Natural killer cell treated with Interleukin-12 subunit alpha and Interleukin-12 subunit beta and Interleukin-15 and Interleukin-18, amount 100 ng/mL, for 72 hours (primary cell): ENCODE data around the gene PLA2G4F. TPM values are rescaled to one million over a fixed set of nuclear protein-coding genes. Genes with fewer than 3 reads are reported as not detected.
"Not testable (repeated sequence)": the region's sequence is repeated elsewhere in the genome, so short reads cannot be mapped to it uniquely, and the experiment has no call there.

Experiments used
- ATAC-seq, 2 donors: fragments of 150-1000 bp; cut with Tn5 transposase in 1 of 2; sonication (Bioruptor Pico), chemical (Tn5 transposase) in 1 of 2; 2 replicates each; pipeline ENCODE4 v1.10.0; 2021
- DNase-seq: peaks from one replicate; pipeline ENCODE4 v3.0.0; 2022; ENCODE audit warnings: low spot score
- H3K27ac Mint-ChIP-seq, 2 donors: 1 replicate in 1 of 2; 2 replicates in 1 of 2; pipeline ENCODE4 v1.8.0; 2022; ENCODE audit warnings: mixed read lengths in 2 of 2, mild to moderate bottlenecking in 1 of 2, moderate library complexity in 1 of 2
- H3K27me3 Mint-ChIP-seq, 2 donors: 1 replicate in 1 of 2; 2 replicates in 1 of 2; pipeline ENCODE4 v1.8.0; 2022; ENCODE audit warnings: mixed read lengths in 2 of 2
- H3K36me3 Mint-ChIP-seq: one replicate; pipeline ENCODE4 v1.8.0; 2022; ENCODE audit warnings: mixed read lengths
- H3K4me1 Mint-ChIP-seq, 2 donors: 1 replicate in 1 of 2; 2 replicates in 1 of 2; pipeline ENCODE4 v1.8.0; 2022; ENCODE audit warnings: low read depth in 2 of 2, mixed read lengths in 2 of 2, mild to moderate bottlenecking in 1 of 2
- H3K4me3 Mint-ChIP-seq: one replicate; pipeline ENCODE4 v1.8.0; 2022; ENCODE audit warnings: mixed read lengths
- H3K9me3 Mint-ChIP-seq: 2 replicates; pipeline ENCODE4 v1.8.0; 2022; ENCODE audit warnings: mixed read lengths
- total RNA-seq, 2 donors: library from RNA; stranded (reverse); gene quantifications; one replicate each; pipeline ENCODE4 v1.2.3, GENCODE V29; 2022

Gene PLA2G4F
- total RNA-seq, 2 donors from 2014 or later, result not detected

DNA sequence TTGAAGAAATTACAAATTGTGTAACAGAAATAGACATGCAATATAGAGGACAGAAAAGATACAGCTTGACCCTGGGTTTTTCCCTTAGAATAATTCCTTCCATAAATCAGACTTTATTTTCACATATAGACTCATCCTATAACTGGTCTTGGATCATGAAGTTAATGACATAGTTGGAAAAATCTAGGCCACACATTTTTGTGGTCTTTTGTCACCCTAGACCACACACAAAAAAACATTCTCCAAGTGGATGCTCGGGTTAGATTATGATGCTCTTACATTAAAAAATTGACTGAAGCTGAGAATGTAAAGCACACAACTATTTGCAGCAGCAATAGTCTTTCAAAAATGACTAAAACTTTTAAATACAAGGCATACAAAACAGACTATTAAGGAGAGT lies 54.6 kb downstream of the PLA2G4F start:
- Mint-ChIP-seq H3K9me3 (no peaks in the 10 kb centered on the region), H3K4me1 (no peaks in the 10 kb centered on the region), H3K4me3 (no peak overlapping the region), H3K27me3 (peaks cover 8 to 13% of the 10 kb centered on the region in 2 donors), H3K27ac (no peak overlapping the region), H3K36me3 (no peaks in the 10 kb centered on the region)
- ATAC-seq (no peak), DNase-seq (no peak)

DNA sequence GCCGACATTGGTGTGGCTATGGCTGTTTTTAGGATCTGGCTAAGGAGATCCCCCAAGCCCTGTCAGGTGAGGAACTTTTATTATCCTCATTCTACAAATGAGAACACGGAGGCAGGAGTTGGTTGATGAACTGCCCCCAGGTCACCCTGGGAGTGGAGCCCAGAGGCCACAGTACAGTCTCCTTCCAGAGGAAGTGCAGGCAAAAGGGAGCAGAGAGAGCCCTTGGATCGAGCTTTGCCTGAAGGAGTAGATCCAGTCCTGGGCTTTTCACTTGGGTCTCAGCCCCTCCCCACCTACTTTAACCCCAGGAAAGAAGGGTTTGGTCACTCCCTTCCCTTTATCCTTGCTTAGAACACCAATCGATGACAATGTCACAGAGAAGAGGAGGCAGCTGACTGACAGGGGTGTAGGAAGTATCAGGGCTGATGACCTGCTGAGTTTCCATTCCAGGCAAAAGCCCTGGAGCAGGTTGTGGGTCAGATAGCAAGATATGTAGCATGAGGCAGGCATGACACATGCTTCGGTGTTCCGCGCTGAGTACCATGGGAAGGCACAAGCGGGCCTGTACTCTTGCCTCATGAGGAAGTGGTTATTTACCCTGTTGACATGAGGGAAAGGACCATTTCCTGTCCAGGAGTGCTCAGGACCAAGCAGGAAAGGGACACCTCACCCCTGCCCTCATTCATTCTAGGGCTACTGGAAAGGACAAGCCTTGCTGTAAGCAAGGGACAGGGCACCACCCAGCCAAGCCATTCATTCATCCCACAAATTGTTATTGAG lies 56.2 kb downstream of the PLA2G4F start:
- H3K4me3 Mint-ChIP-seq, result no peak overlapping the region
- H3K4me1 Mint-ChIP-seq, result no peaks in the 10 kb centered on the region
- peaks cover 13 to 17% of the 10 kb centered on the region in 2 donors for H3K27me3 Mint-ChIP-seq
- no peak for DNase-seq
- no peaks in the 10 kb centered on the region for H3K36me3 Mint-ChIP-seq
- no peak overlapping the region for H3K27ac Mint-ChIP-seq
- ATAC-seq, result peak in 1 of 2 donors; percentile 48
- H3K9me3 Mint-ChIP-seq, result no peaks in the 10 kb centered on the region

GRCh38 chr15:42097018-42097417 lies 59.4 kb downstream of the PLA2G4F start:
- no peak overlapping the region for H3K27ac Mint-ChIP-seq
- no peaks in the 10 kb centered on the region for H3K36me3 Mint-ChIP-seq
- H3K4me3 Mint-ChIP-seq, result no peak overlapping the region
- DNase-seq (no peak), ATAC-seq (peak in 1 of 2 donors; percentile 46)
- no peaks in the 10 kb centered on the region for H3K9me3 Mint-ChIP-seq
- H3K27me3 Mint-ChIP-seq, result peaks cover 14 to 17% of the 10 kb centered on the region in 2 donors
- H3K4me1 Mint-ChIP-seq, result no peaks in the 10 kb centered on the region

- Mint-ChIP-seq H3K36me3 (no peaks in the 10 kb centered on the region), H3K4me3 (no peak within 1 kb of the TSS), H3K9me3 (no peaks in the 10 kb centered on the region), H3K27me3 (peaks cover 16 to 17% of the 10 kb centered on the region in 2 donors), H3K4me1 (no peaks in the 10 kb centered on the region), H3K27ac (no peak within 1 kb of the TSS)
- ATAC-seq, result peak in 1 of 2 donors; percentile 8
- no peak for DNase-seq
Observed at GRCh38 chr15:42094512-42094963, 61.9 kb downstream of the PLA2G4F start, which contains the start of gene PLA2G4D. Gene PLA2G4D, minus strand, starts transcription at chr15:42094562. Its CDS starts 103 bp downstream, at chr15:42094459.

DNA sequence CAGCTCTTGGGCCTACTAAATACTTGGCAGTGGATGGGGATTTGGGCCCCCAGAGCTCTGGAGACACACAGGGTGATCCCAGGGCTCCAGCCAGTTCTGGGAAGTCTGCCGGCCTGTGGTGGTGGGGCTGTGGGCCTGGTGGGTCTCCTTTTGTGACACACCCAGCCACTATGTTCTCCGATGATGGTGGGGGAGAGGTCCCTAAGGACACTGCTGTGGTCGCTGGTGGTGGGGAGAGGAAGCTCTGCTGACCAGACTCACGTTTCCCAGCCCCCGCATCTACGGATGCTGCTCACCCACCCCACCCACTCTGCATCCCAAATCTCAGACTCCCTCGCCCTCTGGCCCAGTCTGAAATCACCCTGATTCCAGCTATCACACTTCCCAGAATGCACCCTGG lies 62.5 kb downstream of the PLA2G4F start:
- H3K4me1 Mint-ChIP-seq, result no peaks in the 10 kb centered on the region
- H3K27ac Mint-ChIP-seq, result no peak overlapping the region
- DNase-seq, result no peak
- H3K9me3 Mint-ChIP-seq, result no peaks in the 10 kb centered on the region
- no peaks in the 10 kb centered on the region for H3K36me3 Mint-ChIP-seq
- no peak overlapping the region for H3K4me3 Mint-ChIP-seq
- peaks cover 13 to 17% of the 10 kb centered on the region in 2 donors for H3K27me3 Mint-ChIP-seq
- no peak for ATAC-seq

DNA sequence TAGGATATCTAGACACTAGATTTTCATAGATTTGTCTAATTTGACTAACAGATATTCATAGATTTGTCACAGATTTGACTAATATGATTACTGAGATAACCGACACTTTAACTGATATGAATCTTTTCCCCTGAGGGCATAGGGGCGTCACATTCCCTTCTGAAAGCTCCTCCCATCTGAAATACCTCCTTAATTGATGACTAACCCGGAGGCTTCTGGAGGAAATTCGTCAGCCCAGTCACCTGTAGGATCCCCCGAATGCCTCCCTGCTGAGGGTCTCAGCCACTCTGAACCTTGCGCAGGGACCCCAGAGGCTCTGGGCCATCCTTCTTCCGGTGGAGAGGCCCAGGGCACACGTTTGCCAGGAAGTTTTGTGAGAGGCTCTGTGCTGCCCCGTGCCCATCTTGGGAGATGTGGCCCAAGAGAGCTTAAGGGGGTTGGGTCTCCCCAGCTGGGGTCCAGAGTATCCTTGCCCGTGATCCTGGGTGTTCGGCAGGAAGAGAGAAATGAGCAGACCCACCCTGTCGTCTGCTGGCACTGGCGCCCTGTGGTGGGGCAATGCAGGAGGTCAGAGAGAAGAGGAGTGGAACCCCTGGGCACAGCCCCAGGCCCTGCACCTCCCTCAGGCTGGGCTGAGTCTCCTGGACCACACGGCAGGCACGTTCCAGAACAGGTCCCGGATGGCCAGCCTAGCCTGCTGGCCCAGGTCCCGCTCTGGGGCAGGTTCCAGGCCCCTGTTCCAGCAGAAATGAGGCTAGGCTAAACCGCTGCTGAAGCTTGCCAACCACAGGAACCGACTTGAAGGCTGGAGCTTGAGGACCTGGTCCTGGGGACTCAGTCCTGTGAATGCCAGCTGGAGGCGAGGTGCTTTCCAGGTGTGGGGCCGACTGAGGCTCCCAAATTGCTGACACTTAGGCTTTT lies 63.8 kb downstream of the PLA2G4F start:
- no peaks in the 10 kb centered on the region for H3K4me1 Mint-ChIP-seq
- no peak overlapping the region for H3K27ac Mint-ChIP-seq
- no peak overlapping the region for H3K4me3 Mint-ChIP-seq
- DNase-seq (no peak), ATAC-seq (no peak)
- no peaks in the 10 kb centered on the region for H3K9me3 Mint-ChIP-seq
- H3K27me3 Mint-ChIP-seq, result peaks cover 6 to 16% of the 10 kb centered on the region in 2 donors
- no peaks in the 10 kb centered on the region for H3K36me3 Mint-ChIP-seq

DNA sequence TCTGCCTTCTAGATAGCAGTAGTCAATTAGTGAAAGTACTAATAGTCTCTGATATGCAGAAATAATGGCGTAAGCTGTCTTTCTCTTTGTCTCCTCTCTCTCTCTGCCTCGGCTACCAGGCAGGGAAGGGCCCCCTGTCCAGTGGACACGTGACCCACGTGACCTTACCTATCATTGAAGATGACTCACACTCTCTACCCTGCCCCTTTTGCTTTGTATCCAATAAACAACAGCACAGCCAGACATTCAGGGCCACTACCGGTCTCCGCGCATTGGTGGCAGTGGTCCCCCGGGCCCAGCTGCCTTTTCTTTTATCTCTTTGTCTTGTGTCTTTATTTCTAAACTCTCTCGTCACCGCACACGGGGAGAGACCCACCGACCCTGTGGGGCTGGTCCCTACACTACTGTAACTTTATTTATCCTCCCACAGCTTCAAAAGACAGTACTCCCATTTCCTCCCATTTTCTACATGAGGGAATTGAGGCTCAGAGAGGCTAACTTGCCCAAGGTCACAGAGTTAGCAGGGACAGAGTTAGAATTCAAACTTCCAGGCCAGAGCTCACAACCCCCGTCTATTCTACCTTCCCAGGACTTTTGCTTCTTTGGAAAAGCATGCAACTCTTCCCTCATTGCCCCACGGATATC lies 64.6 kb downstream of the PLA2G4F start:
- H3K27ac Mint-ChIP-seq, H3K4me3 Mint-ChIP-seq, H3K9me3 Mint-ChIP-seq, H3K27me3 Mint-ChIP-seq, DNase-seq, H3K4me1 Mint-ChIP-seq, H3K36me3 Mint-ChIP-seq, ATAC-seq: not testable (repeated sequence)

- DNase-seq (no peak), ATAC-seq (no peak)
- Mint-ChIP-seq H3K4me1 (no peaks in the 10 kb centered on the region), H3K27ac (no peak overlapping the region), H3K36me3 (no peaks in the 10 kb centered on the region), H3K9me3 (no peaks in the 10 kb centered on the region), H3K27me3 (peaks cover 0 to 3% of the 10 kb centered on the region in 2 donors), H3K4me3 (no peak overlapping the region)
Observed at GRCh38 chr15:42090781-42091180, 65.7 kb downstream of the PLA2G4F start.

- DNase-seq, result no peak
- Mint-ChIP-seq H3K27ac (no peak overlapping the region), H3K4me1 (no peaks in the 10 kb centered on the region), H3K27me3 (peaks cover 0 to 3% of the 10 kb centered on the region in 2 donors), H3K9me3 (no peaks in the 10 kb centered on the region), H3K36me3 (no peaks in the 10 kb centered on the region), H3K4me3 (no peak overlapping the region)
- ATAC-seq, result no peak
Observed at GRCh38 chr15:42090370-42090769, 66.1 kb downstream of the PLA2G4F start.

GRCh38 chr15:42089942-42090341 lies 66.5 kb downstream of the PLA2G4F start:
- Mint-ChIP-seq H3K4me1 (no peaks in the 10 kb centered on the region), H3K27me3 (peaks cover 0 to 3% of the 10 kb centered on the region in 2 donors), H3K4me3 (no peak overlapping the region), H3K36me3 (no peaks in the 10 kb centered on the region), H3K27ac (no peak overlapping the region), H3K9me3 (no peaks in the 10 kb centered on the region)
- DNase-seq (no peak), ATAC-seq (no peak)

Other genes with a start within 250 kb of the PLA2G4F start
- 10 to 100 TPM; 19.9 to 24.5 TPM for gene EHD4, start 184.1 kb downstream of the PLA2G4F start, total RNA-seq
- not detected for gene PLA2G4E, start 135.6 kb downstream of the PLA2G4F start, total RNA-seq
- gene PLA2G4D, start 62.1 kb downstream of the PLA2G4F start, total RNA-seq, result not detected
- gene VPS39, start 51.7 kb upstream of the PLA2G4F start, total RNA-seq, result 10 to 100 TPM; 66.2 to 84.6 TPM
- 10 to 100 TPM; 16.0 to 24.4 TPM for gene GANC, start 116.6 kb upstream of the PLA2G4F start, total RNA-seq
- 10 to 100 TPM; 53.0 to 59.4 TPM for gene TMEM87A, start 116.8 kb upstream of the PLA2G4F start, total RNA-seq
- gene CAPN3, start 202.9 kb upstream of the PLA2G4F start, total RNA-seq, result 1 to 10 TPM; 2.0 to 5.8 TPM